ENCODE measurements around the gene DYRK3. TPM values are rescaled to one million over a fixed set of nuclear protein-coding genes. Genes with fewer than 3 reads are reported as not detected.

Gene DYRK3
- total RNA-seq, 1 donor from 2014 or later, result 14.8 TPM

DNA sequence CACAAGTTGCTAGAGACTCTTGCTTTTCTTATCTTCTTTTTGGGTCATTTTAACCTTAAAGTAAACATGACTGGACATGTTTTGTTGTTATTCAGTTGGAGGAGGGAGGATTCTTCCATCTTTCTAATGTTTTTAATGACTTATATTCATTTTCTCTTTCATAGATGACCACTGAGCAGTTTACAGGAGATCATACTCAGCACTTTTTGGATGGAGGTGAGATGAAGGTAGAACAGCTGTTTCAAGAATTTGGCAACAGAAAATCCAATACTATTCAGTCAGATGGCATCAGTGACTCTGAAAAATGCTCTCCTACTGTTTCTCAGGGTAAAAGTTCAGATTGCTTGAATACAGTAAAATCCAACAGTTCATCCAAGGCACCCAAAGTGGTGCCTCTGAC is 11.9 kb downstream of the DYRK3 start:
- TF ChIP-seq, protein P1, sequence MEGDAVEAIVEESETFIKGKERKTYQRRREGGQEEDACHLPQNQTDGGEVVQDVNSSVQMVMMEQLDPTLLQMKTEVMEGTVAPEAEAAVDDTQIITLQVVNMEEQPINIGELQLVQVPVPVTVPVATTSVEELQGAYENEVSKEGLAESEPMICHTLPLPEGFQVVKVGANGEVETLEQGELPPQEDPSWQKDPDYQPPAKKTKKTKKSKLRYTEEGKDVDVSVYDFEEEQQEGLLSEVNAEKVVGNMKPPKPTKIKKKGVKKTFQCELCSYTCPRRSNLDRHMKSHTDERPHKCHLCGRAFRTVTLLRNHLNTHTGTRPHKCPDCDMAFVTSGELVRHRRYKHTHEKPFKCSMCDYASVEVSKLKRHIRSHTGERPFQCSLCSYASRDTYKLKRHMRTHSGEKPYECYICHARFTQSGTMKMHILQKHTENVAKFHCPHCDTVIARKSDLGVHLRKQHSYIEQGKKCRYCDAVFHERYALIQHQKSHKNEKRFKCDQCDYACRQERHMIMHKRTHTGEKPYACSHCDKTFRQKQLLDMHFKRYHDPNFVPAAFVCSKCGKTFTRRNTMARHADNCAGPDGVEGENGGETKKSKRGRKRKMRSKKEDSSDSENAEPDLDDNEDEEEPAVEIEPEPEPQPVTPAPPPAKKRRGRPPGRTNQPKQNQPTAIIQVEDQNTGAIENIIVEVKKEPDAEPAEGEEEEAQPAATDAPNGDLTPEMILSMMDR (IDR thresholded peaks at IDR 0.05; ENCODE audit: insufficient read depth, low read length, poor library complexity, severe bottlenecking), result no peak
- Histone ChIP-seq H3K27me3 (ENCODE audit: control insufficient read depth, insufficient read depth, low read length) (no peaks in the 10 kb centered on the region), H3K4me3 (ENCODE audit: low read depth, low read length) (no peak overlapping the region), H3K36me3 (ENCODE audit: control insufficient read depth, insufficient read depth, low read length) (no peaks in the 10 kb centered on the region)
- DNase-seq (ENCODE audit: low read depth), result no peak

DNA sequence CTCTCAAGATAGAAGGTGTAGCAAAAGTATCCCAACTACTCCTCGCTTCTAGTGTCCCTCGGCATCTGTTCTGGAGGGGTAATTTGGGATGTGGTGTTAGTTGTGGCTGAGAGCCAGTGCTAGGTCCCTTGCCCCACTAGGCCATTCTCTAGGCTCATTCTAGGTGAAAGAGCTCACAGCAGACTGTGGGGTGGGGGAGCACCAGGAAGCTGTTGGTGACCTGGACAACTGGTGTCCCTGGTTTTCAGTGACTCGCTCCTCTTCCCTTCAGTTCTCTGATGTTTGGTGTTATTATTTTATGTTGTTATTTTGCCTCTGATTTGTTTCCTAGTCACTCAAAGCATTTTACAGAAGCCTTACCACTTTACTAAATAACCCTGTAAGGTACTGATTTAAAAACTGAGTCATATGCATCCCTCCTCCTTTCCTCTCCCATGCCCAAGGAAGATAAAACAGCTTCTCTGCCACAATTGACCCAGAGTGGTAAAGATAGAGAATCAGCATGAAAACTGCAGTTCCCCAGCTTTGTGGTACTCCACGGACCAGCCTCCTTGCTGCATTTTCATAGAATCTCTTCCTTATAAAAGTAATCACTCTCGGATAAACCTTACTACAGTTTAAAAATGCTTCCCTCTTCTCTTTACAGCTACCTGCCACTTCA is 14.1 kb downstream of the DYRK3 start:
- no peak overlapping the region for H3K4me3 ChIP-seq (ENCODE audit: low read depth, low read length)
- no peak for DNase-seq (ENCODE audit: low read depth)
- H3K27me3 ChIP-seq (ENCODE audit: control insufficient read depth, insufficient read depth, low read length), result no peaks in the 10 kb centered on the region
- TF ChIP-seq, protein P1 (IDR thresholded peaks at IDR 0.05; ENCODE audit: insufficient read depth, low read length, poor library complexity, severe bottlenecking), result no peak
- no peaks in the 10 kb centered on the region for H3K36me3 ChIP-seq (ENCODE audit: control insufficient read depth, insufficient read depth, low read length)

DNA sequence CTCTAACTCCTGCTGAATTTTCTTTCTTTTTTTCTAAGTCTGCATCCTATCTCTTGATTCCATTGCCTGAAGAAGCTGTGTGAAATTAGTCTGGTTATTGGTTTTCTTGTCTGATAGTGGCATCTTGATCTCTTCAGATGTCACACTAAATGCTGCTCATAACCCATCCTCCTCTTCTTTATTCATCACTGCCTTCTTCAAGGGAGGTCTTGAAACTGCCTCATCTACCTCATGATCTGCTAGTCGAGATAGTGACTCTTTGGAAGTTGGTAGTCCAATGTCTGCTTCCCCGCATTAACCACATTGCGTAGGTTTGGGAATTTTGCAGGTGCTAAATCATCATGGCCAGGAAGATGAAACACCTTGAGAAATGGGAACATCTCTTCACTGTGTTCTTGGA is 15.7 kb downstream of the DYRK3 start:
- Histone ChIP-seq H3K27me3 (ENCODE audit: control insufficient read depth, insufficient read depth, low read length) (no peaks in the 10 kb centered on the region), H3K36me3 (ENCODE audit: control insufficient read depth, insufficient read depth, low read length) (no peaks in the 10 kb centered on the region), H3K4me3 (ENCODE audit: low read depth, low read length) (no peak overlapping the region)
- DNase-seq (ENCODE audit: low read depth), result no peak
- TF ChIP-seq, protein P1 (IDR thresholded peaks at IDR 0.05; ENCODE audit: insufficient read depth, low read length, poor library complexity, severe bottlenecking), result no peak

DNA sequence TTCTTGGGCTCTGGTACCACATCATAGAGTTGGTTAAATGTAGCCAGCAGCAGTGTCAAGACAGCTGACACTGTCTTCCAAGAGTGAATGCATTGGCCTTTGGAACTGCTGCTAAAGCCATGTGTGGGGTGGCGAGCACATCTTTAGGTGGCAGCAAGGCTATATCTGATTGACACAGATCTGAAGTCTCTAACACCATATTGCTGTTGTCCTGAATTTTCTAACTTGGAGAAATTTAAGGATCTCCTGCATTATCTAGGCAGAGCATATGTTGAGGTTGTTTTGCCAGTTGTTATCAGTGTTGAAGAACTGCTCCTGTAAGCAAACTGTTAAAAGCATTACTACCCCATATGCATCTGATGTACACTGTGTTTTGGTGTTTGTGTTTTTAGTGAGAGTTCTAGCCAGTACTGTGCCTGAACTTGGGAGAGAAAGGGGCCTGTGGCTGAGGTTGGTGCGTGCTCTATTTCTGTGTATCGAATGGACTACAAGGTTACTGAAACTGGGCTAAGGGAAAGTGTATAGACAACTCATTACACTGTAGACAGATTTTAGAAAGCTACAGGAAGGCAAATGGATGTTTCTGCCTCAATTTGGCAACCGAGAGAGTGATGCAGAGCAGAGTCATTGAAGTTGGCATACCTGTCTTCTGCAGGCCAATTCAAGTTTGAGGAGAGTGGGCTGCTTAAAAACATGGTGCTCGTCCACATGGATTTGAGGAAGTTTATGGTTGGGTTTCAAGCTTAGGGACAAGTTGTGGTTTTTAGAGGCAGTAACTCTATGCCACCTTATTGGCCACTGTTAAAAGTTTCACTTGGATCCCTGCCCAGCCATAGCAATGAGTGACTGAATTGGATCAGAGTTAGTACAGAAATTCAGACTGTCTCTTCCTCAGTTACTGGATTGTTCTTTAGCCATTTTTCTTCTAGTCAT is 16.9 kb downstream of the DYRK3 start:
- no peaks in the 10 kb centered on the region for H3K36me3 ChIP-seq (ENCODE audit: control insufficient read depth, insufficient read depth, low read length)
- DNase-seq (ENCODE audit: low read depth), result no peak
- H3K4me3 ChIP-seq (ENCODE audit: low read depth, low read length), result no peak overlapping the region
- TF ChIP-seq, protein P1 (IDR thresholded peaks at IDR 0.05; ENCODE audit: insufficient read depth, low read length, poor library complexity, severe bottlenecking), result no peak
- H3K27me3 ChIP-seq (ENCODE audit: control insufficient read depth, insufficient read depth, low read length), result no peaks in the 10 kb centered on the region

DNA sequence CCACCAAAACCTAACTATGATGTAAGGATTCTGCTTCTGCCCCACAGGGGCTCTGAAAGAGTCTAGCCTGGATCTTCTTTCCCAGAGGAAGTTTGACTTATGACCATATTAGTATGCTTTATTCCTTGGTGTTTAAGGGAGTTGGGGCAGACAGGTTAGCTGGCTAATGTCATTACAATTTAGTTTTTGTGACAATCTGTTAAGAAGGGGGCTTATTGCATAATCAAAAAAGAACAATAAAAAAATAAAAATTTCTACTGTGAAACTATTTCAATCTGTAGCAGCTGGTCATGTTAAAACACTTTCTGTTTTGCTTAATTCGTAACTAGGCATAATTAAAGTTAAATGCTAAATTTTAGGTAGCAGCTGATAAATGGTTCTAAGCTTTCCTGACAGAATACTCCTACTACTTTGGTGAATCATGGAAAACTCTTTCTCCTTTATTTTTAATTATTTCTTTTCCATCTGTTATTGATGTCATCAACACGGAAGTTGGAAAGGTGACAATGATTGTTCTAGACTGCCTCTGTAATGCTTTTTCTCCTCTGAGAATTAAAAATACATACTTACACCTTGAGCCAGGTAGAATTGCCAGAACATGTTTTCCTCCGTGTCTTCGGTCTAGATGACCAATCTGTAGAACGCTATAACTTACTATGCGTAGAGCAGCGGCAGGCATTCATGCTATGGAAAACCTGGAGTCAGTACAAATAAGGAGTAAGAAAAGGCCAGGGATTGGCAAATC is 18.6 kb downstream of the DYRK3 start:
- Histone ChIP-seq H3K4me3 (ENCODE audit: low read depth, low read length) (no peak overlapping the region), H3K27me3 (ENCODE audit: control insufficient read depth, insufficient read depth, low read length) (peaks cover 3% of the 10 kb centered on the region), H3K36me3 (ENCODE audit: control insufficient read depth, insufficient read depth, low read length) (no peaks in the 10 kb centered on the region)
- TF ChIP-seq, protein P1 (IDR thresholded peaks at IDR 0.05; ENCODE audit: insufficient read depth, low read length, poor library complexity, severe bottlenecking), result no peak
- DNase-seq (ENCODE audit: low read depth), result no peak
